Neural progenitor cell (in vitro differentiated cells): ENCODE data around the gene ZNF777. TPM values are rescaled to one million over a fixed set of nuclear protein-coding genes. Genes with fewer than 3 reads are reported as not detected.

Experiments used
- DNase-seq: peaks from one replicate; pipeline ENCODE4 v3.0.0-alpha.2; 2016; ENCODE audit warnings: low spot score
- H2AFZ ChIP-seq: fragments of 200-600 bp; sonication (generic); replicated peaks from 2 replicates; pipeline ENCODE4 v1.6.1; 2016; ENCODE audit warnings: antibody characterized with exemption
- H3F3A ChIP-seq: fragments of 200-600 bp; sonication (generic); 2 replicates; pipeline ENCODE4 v1.6.1; 2016; ENCODE audit warnings: antibody characterized with exemption, low read depth
- H3K27ac ChIP-seq: fragments of 200-600 bp; sonication (generic); 2 replicates; pipeline ENCODE4 v1.5.1; 2016; ENCODE audit warnings: mild to moderate bottlenecking
- H3K27me3 ChIP-seq: fragments of 200-600 bp; sonication (generic); 2 replicates; pipeline ENCODE4 v1.6.1; 2016; ENCODE audit warnings: mild to moderate bottlenecking, moderate library complexity
- H3K36me3 ChIP-seq: fragments of 200-600 bp; sonication (generic); 2 replicates; pipeline ENCODE4 v1.5.1; 2016
- H3K4me1 ChIP-seq: fragments of 200-600 bp; sonication (generic); 2 replicates; pipeline ENCODE4 v1.6.1; 2016; ENCODE audit warnings: mixed run types
- H3K4me2 ChIP-seq: fragments of 200-600 bp; sonication (generic); 2 replicates; pipeline ENCODE4 v1.6.1; 2016
- H3K4me3 ChIP-seq: fragments of 200-600 bp; sonication (generic); 2 replicates; pipeline ENCODE4 v1.5.1; 2016
- H3K79me2 ChIP-seq: fragments of 200-600 bp; sonication (generic); 2 replicates; pipeline ENCODE4 v1.6.1; 2016; ENCODE audit warnings: low read depth
- H3K9ac ChIP-seq: fragments of 200-600 bp; sonication (generic); 2 replicates; pipeline ENCODE4 v1.6.1; 2016
- H3K9me3 ChIP-seq: fragments of 200-600 bp; sonication (generic); 2 replicates; pipeline ENCODE4 v1.5.1; 2016; ENCODE audit warnings: low read depth
- H4K20me1 ChIP-seq: fragments of 200-600 bp; sonication (generic); 2 replicates; pipeline ENCODE4 v1.6.1; 2016; ENCODE audit warnings: low read depth
- H3K27ac Mint-ChIP-seq: 3 replicates; pipeline ENCODE4 v1.8.0; 2021; ENCODE audit warnings: mixed read lengths
- H3K27me3 Mint-ChIP-seq: 2 replicates; pipeline ENCODE4 v1.8.0; 2022; ENCODE audit warnings: low read depth, mild to moderate bottlenecking, inconsistent platforms, moderate library complexity, mixed read lengths; ENCODE audit not compliant: insufficient read depth
- H3K36me3 Mint-ChIP-seq: 3 replicates; pipeline ENCODE4 v1.8.0; 2021; ENCODE audit warnings: mixed read lengths
- H3K4me1 Mint-ChIP-seq: 3 replicates; pipeline ENCODE4 v1.8.0; 2021; ENCODE audit warnings: mixed read lengths
- H3K4me3 Mint-ChIP-seq: 3 replicates; pipeline ENCODE4 v1.8.0; 2021; ENCODE audit warnings: mild to moderate bottlenecking, moderate library complexity, mixed read lengths
- H3K9me3 Mint-ChIP-seq: 3 replicates; pipeline ENCODE4 v1.8.0; 2020; ENCODE audit warnings: mixed read lengths
- CTCF ChIP-seq: fragments of 200-600 bp; sonication (generic); IDR thresholded peaks from 2 replicates; pipeline ENCODE4 v1.5.1; 2017; ENCODE audit warnings: antibody characterized with exemption, mild to moderate bottlenecking
- EZH2 ChIP-seq: fragments of 200-600 bp; sonication (generic); IDR thresholded peaks from 2 replicates; pipeline ENCODE4 v1.6.1; 2017; ENCODE audit warnings: antibody characterized with exemption, mild to moderate bottlenecking, moderate library complexity
- EZH2phosphoT487 ChIP-seq: fragments of 200-600 bp; sonication (generic); IDR thresholded peaks from 2 replicates; pipeline ENCODE4 v1.6.1; 2017; ENCODE audit warnings: antibody characterized with exemption
- total RNA-seq: library from RNA; depleted of rRNA; stranded (reverse); fragments of >200 nt; gene quantifications from 2 replicates; pipeline ENCODE4 v1.2.3, GENCODE V29; 2015; ENCODE audit warnings: low replicate concordance

The ZNF777 gene
- total RNA-seq, 1 donor from 2014 or later, result 6.6 TPM

- TF ChIP-seq CTCF, result no peak
- no peak for TF ChIP-seq EZH2
- TF ChIP-seq EZH2phosphoT487, result no peak
- Histone ChIP-seq H3K27ac (no peak overlapping the region), H3K36me3 (no peaks in the 10 kb centered on the region), H3K27me3 (no peaks in the 10 kb centered on the region), H3K4me2 (no peak overlapping the region), H3K9me3 (no peaks in the 10 kb centered on the region), H2AFZ (no peak overlapping the region), H3F3A (no peaks in the 10 kb centered on the region), H3K4me3 (no peak overlapping the region), H4K20me1 (no peaks in the 10 kb centered on the region), H3K4me1 (no peaks in the 10 kb centered on the region), H3K79me2 (no peaks in the 10 kb centered on the region), H3K9ac (no peak overlapping the region)
- Mint-ChIP-seq H3K4me3 (no peak overlapping the region), H3K27ac (no peak overlapping the region), H3K27me3 (no peaks in the 10 kb centered on the region), H3K36me3 (peaks cover 26% of the 10 kb centered on the region), H3K4me1 (no peaks in the 10 kb centered on the region), H3K9me3 (no peaks in the 10 kb centered on the region)
- no peak for DNase-seq
These were observed 24.5 kb downstream of the ZNF777 start for GRCh38 chr7:149436358-149436757.

DNA sequence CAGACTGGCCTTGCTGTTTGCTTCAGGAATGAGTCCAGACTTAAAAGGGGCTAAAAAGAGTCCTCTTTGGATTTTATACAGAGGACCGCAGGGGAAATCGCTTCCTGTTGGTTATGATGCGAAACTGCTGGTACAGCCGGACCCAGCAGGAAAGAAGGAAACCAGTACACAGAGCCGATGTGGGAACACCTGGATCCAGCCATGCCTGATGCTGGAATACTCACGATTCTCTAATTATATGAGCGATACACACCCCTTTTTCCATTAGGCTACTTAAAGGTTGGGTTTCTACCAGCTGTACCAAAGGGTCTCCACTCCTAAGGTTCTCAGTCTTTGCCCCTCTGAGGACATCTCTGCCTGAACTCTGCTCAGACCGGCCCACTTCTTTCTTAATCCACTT lies 27.7 kb downstream of the ZNF777 start:
- TF ChIP-seq CTCF (no peak), EZH2 (no peak), EZH2phosphoT487 (no peak)
- H3K27me3 ChIP-seq, result no peaks in the 10 kb centered on the region
- no peaks in the 10 kb centered on the region for H3K79me2 ChIP-seq
- H3F3A ChIP-seq, result no peaks in the 10 kb centered on the region
- H3K4me3 ChIP-seq, result no peak overlapping the region
- Mint-ChIP-seq H3K27me3 (peaks cover 2% of the 10 kb centered on the region), H3K9me3 (no peaks in the 10 kb centered on the region), H3K4me1 (no peaks in the 10 kb centered on the region), H3K27ac (no peak overlapping the region), H3K36me3 (peaks cover 38% of the 10 kb centered on the region), H3K4me3 (no peak overlapping the region)
- no peak overlapping the region for H3K9ac ChIP-seq
- no peak overlapping the region for H2AFZ ChIP-seq
- no peaks in the 10 kb centered on the region for H3K9me3 ChIP-seq
- H3K27ac ChIP-seq, result no peak overlapping the region
- no peaks in the 10 kb centered on the region for H3K4me1 ChIP-seq
- DNase-seq, result no peak
- no peak overlapping the region for H3K4me2 ChIP-seq
- H4K20me1 ChIP-seq, result peaks cover under 1% of the 10 kb centered on the region
- H3K36me3 ChIP-seq, result no peaks in the 10 kb centered on the region

DNA sequence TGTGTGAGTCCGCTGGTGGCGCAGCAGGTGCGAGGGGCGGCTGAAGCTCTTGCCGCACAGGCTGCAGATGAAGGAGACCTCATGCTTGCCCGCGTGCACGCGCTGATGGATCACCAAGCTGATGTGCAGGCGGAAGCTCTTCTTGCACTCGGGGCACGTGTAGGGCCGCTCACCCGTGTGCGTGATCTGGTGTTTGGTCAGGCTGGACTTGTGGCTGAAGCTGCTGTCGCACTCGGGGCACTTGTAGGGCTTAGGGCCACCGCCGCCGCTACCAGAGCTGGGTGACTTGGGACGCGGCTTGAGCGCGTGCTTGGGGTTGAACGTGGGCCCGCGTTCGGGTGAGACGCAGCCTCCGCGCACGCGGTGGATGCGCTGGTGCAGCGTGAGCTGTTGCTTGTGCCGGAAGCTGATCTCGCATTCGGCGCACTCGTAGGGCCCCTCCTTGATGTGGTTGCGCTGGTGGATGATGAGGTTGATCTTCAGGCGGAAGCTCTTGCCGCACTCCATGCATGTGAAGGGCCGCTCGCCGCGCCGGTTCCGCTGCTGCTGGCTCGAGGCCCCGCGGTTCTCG lies 28.7 kb downstream of the ZNF777 start:
- H3K9ac ChIP-seq, result no peak overlapping the region
- no peaks in the 10 kb centered on the region for H3K27me3 ChIP-seq
- Mint-ChIP-seq H3K27me3 (peaks cover 2% of the 10 kb centered on the region), H3K36me3 (peaks cover 35% of the 10 kb centered on the region), H3K9me3 (no peaks in the 10 kb centered on the region), H3K4me3 (no peak overlapping the region), H3K27ac (no peak overlapping the region), H3K4me1 (peaks cover 7% of the 10 kb centered on the region)
- H3K36me3 ChIP-seq, result no peaks in the 10 kb centered on the region
- H3K4me2 ChIP-seq, result no peak overlapping the region
- no peak overlapping the region for H3K4me3 ChIP-seq
- H2AFZ ChIP-seq, result no peak overlapping the region
- no peak overlapping the region for H3K27ac ChIP-seq
- H3F3A ChIP-seq, result peaks cover 8% of the 10 kb centered on the region
- no peak for TF ChIP-seq CTCF
- no peak for TF ChIP-seq EZH2phosphoT487
- TF ChIP-seq EZH2, result no peak
- no peaks in the 10 kb centered on the region for H3K79me2 ChIP-seq
- H3K4me1 ChIP-seq, result no peaks in the 10 kb centered on the region
- H3K9me3 ChIP-seq, result no peaks in the 10 kb centered on the region
- H4K20me1 ChIP-seq, result peaks cover 9% of the 10 kb centered on the region
- no peak for DNase-seq
